Measurements from ENCODE around the gene MTMR1. TPM values are rescaled to one million over a fixed set of nuclear protein-coding genes. Genes with fewer than 3 reads are reported as not detected.

MTMR1 gene
- total RNA-seq, 1 donor from 2014 or later: 18.3 TPM

GRCh38 chrX:150719621-150720020 is 26.4 kb downstream of the MTMR1 start:
- peaks cover 15% of the 10 kb centered on the region for H3K9me3 Mint-ChIP-seq
- TF ChIP-seq, protein P1, sequence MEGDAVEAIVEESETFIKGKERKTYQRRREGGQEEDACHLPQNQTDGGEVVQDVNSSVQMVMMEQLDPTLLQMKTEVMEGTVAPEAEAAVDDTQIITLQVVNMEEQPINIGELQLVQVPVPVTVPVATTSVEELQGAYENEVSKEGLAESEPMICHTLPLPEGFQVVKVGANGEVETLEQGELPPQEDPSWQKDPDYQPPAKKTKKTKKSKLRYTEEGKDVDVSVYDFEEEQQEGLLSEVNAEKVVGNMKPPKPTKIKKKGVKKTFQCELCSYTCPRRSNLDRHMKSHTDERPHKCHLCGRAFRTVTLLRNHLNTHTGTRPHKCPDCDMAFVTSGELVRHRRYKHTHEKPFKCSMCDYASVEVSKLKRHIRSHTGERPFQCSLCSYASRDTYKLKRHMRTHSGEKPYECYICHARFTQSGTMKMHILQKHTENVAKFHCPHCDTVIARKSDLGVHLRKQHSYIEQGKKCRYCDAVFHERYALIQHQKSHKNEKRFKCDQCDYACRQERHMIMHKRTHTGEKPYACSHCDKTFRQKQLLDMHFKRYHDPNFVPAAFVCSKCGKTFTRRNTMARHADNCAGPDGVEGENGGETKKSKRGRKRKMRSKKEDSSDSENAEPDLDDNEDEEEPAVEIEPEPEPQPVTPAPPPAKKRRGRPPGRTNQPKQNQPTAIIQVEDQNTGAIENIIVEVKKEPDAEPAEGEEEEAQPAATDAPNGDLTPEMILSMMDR (conservative IDR thresholded peaks at IDR 0.05): no peak
- DNase-seq (ENCODE audit: low read depth, low spot score): no peak
- no peaks in the 10 kb centered on the region for H3K27me3 Mint-ChIP-seq (ENCODE audit: low read depth)
- H3K36me3 Mint-ChIP-seq (ENCODE audit: low read depth): peaks cover 16% of the 10 kb centered on the region
- no peaks in the 10 kb centered on the region for H3K4me1 Mint-ChIP-seq
- H3K4me3 Mint-ChIP-seq: no peak overlapping the region
- H3K27ac Mint-ChIP-seq (ENCODE audit: unreplicated experiment): no peak overlapping the region

DNA sequence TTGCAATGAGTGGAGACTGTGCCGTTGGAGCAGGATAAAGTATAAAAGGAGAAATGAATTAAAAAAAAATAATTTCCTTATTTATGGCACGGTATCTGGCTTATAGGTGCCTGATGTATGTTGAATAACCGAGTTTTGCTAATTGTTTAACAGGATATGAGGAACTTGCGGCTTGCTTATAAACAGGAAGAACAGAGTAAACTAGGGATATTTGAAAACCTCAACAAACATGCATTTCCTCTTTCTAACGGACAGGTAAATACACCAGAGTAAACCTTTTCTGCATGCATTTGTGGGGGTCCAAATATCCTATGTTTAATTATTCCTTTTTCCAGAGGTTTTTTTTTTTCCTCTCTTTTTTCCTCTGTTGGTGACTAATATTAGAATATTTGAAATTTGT is 36.8 kb downstream of the MTMR1 start:
- Mint-ChIP-seq H3K27ac (ENCODE audit: unreplicated experiment) (no peak overlapping the region), H3K4me3 (no peak overlapping the region), H3K4me1 (no peaks in the 10 kb centered on the region), H3K36me3 (ENCODE audit: low read depth) (peaks cover 23% of the 10 kb centered on the region), H3K9me3 (peaks cover 4% of the 10 kb centered on the region), H3K27me3 (ENCODE audit: low read depth) (no peaks in the 10 kb centered on the region)
- no peak for DNase-seq (ENCODE audit: low read depth, low spot score)
- TF ChIP-seq, protein P1 (conservative IDR thresholded peaks at IDR 0.05): no peak

DNA sequence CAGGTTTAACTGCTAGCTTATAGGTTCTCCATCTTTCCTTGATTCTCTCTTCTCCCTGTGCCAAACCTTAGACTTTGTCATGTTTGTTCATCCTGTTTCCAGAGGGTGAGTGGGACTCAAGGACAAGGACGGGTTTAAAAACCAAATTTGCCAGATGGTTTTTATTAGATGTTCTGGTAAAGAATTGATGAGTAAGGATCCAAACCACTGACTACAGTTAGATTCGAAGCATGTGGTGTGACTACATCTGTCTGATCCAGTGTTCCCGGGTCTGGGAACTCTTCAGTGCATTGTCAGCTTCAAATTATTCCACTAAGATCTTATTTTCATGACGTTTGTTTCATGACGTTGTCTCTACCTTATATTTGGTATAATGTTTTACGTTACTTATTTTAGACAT is 37.5 kb downstream of the MTMR1 start:
- TF ChIP-seq, protein P1 (conservative IDR thresholded peaks at IDR 0.05): no peak
- Mint-ChIP-seq H3K4me3 (no peak overlapping the region), H3K27me3 (ENCODE audit: low read depth) (no peaks in the 10 kb centered on the region), H3K27ac (ENCODE audit: unreplicated experiment) (no peak overlapping the region), H3K36me3 (ENCODE audit: low read depth) (peaks cover 25% of the 10 kb centered on the region), H3K4me1 (no peaks in the 10 kb centered on the region), H3K9me3 (peaks cover 2% of the 10 kb centered on the region)
- DNase-seq (ENCODE audit: low read depth, low spot score): no peak

DNA sequence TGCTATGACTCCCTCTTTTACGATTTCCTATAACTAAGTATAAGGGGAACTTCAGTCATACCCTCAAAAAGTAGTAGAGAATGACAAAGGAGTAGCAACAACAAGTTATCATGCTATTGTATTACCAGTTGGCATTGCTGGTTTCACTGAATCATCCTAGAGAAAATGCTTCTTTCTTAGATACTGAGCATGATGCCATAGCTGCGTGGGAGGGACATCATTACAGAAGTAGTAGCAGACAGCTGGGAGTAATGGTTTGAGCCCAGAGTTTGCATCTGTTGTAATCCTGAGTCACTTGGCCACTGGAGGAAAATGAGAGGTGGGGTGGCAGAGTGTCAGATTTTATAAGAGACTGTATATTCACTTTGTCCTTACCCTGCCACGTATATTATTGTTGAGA is 38.6 kb downstream of the MTMR1 start:
- no peaks in the 10 kb centered on the region for H3K9me3 Mint-ChIP-seq
- H3K27me3 Mint-ChIP-seq (ENCODE audit: low read depth): no peaks in the 10 kb centered on the region
- TF ChIP-seq, protein P1 (conservative IDR thresholded peaks at IDR 0.05): no peak
- H3K36me3 Mint-ChIP-seq (ENCODE audit: low read depth): peaks cover 26% of the 10 kb centered on the region
- H3K4me3 Mint-ChIP-seq: no peak overlapping the region
- DNase-seq (ENCODE audit: low read depth, low spot score): no peak
- H3K27ac Mint-ChIP-seq (ENCODE audit: unreplicated experiment): no peak overlapping the region
- H3K4me1 Mint-ChIP-seq: no peaks in the 10 kb centered on the region

- TF ChIP-seq, protein P1 (conservative IDR thresholded peaks at IDR 0.05): no peak
- Mint-ChIP-seq H3K36me3 (ENCODE audit: low read depth) (peaks cover 48% of the 10 kb centered on the region), H3K27me3 (ENCODE audit: low read depth) (no peaks in the 10 kb centered on the region), H3K4me1 (no peaks in the 10 kb centered on the region), H3K9me3 (peaks cover 9% of the 10 kb centered on the region), H3K27ac (ENCODE audit: unreplicated experiment) (no peak overlapping the region), H3K4me3 (no peak overlapping the region)
- no peak for DNase-seq (ENCODE audit: low read depth, low spot score)
Observed at GRCh38 chrX:150736475-150736874, 43.3 kb downstream of the MTMR1 start.

- H3K4me3 Mint-ChIP-seq: no peak overlapping the region
- no peaks in the 10 kb centered on the region for H3K4me1 Mint-ChIP-seq
- H3K27me3 Mint-ChIP-seq (ENCODE audit: low read depth): no peaks in the 10 kb centered on the region
- H3K9me3 Mint-ChIP-seq: peaks cover 5% of the 10 kb centered on the region
- DNase-seq (ENCODE audit: low read depth, low spot score): no peak
- H3K36me3 Mint-ChIP-seq (ENCODE audit: low read depth): peaks cover 15% of the 10 kb centered on the region
- no peak overlapping the region for H3K27ac Mint-ChIP-seq (ENCODE audit: unreplicated experiment)
- TF ChIP-seq, protein P1 (conservative IDR thresholded peaks at IDR 0.05): no peak
Observed at GRCh38 chrX:150752124-150752523, 58.9 kb downstream of the MTMR1 start.
